ENCODE data around the gene TIMM10B.

- no peak for TF ChIP-seq CTCF (IDR thresholded peaks at IDR 0.05 in 4 of 5, conservative IDR thresholded peaks at IDR 0.05 in 1 of 5)
- TF ChIP-seq POLR2A (IDR thresholded peaks at IDR 0.05): no peak
These were observed 24.8 kb upstream of the TIMM10B start for GRCh38 chr11:6456361-6457073.

All from gastrocnemius medialis (tissue), 4 donors.